B cell (primary cell): Measurements from ENCODE around the gene L3MBTL3. TPM values are rescaled to one million over a fixed set of nuclear protein-coding genes. Genes with fewer than 3 reads are reported as not detected.

Source experiments
- ATAC-seq: fragments of 200-7000 bp; cut with Tn5 transposase; one replicate; pipeline ENCODE4 v1.10.0; 2021; ENCODE audit warnings: low read depth, mild to moderate bottlenecking, moderate number of reproducible peaks, moderate library complexity
- CTCF ChIA-PET: fragments of 350-600 bp; sonication (Branson Sonifier 250); formaldehyde crosslinking; loops from one replicate; lab custom pipeline; 2021; ENCODE audit warnings: antibody characterized with exemption, inconsistent platforms; lab: Charles Lee
- POLR2A ChIA-PET: fragments of 350-600 bp; sonication (Branson Sonifier 250); formaldehyde crosslinking; loops from one replicate; lab custom pipeline; 2021; ENCODE audit warnings: antibody characterized with exemption; lab: Charles Lee
- DNase-seq: peaks from one replicate; pipeline ENCODE4 v3.0.0; 2013
- H2AFZ ChIP-seq: 2 replicates; pipeline ENCODE4 v1.6.1; 2012; ENCODE audit warnings: mild to moderate bottlenecking, low read depth, low read length; ENCODE audit not compliant: insufficient read depth, poor library complexity, severe bottlenecking
- H3K27ac ChIP-seq, 2 donors: 1 replicate in 1 of 2; 2 replicates in 1 of 2; pipeline ENCODE4 v1.5.1; 2012 to 2013; ENCODE audit warnings: low read length in 2 of 2, mild to moderate bottlenecking in 2 of 2, moderate library complexity in 1 of 2
- H3K27me3 ChIP-seq, 4 experiments: fragments of 200-600 bp in 1 of 4; sonication (generic) in 1 of 4; replicated peaks in 1 of 4; 1 replicate in 2 of 4; 2 replicates in 2 of 4; pipeline versions ENCODE4 v1.6.1 to v1.7.0; 2013 to 2016; ENCODE audit warnings: low read length in 3 of 4, mild to moderate bottlenecking in 2 of 4, mixed read lengths in 1 of 4, moderate library complexity in 1 of 4; ENCODE audit not compliant: insufficient read depth in 4 of 4, control insufficient read depth in 3 of 4; ENCODE audit errors: control extremely low read depth in 1 of 4
- H3K36me3 ChIP-seq, 2 experiments: replicated peaks in 1 of 2; 1 replicate in 1 of 2; 2 replicates in 1 of 2; pipeline versions ENCODE4 v1.6.1 to v1.7.1; 2013; ENCODE audit warnings: low read length in 1 of 2; ENCODE audit not compliant: insufficient read depth in 2 of 2, control insufficient read depth in 1 of 2; ENCODE audit errors: control extremely low read depth in 1 of 2, extremely low read depth in 1 of 2
- H3K4me1 ChIP-seq, 2 donors: fragments of 200-600 bp in 1 of 2; sonication (generic) in 1 of 2; 1 replicate in 1 of 2; 2 replicates in 1 of 2; pipeline versions ENCODE4 v1.5.1 to v1.6.1; 2013 to 2017; ENCODE audit warnings: low read length in 2 of 2; ENCODE audit not compliant: control insufficient read depth in 2 of 2, insufficient read depth in 2 of 2
- H3K4me2 ChIP-seq: replicated peaks from 2 replicates; pipeline ENCODE3; 2012; ENCODE audit warnings: mild to moderate bottlenecking, low read depth, low read length; ENCODE audit not compliant: poor library complexity, severe bottlenecking
- H3K4me3 ChIP-seq, 5 experiments: fragments of 200-600 bp in 1 of 5; sonication (generic) in 1 of 5; 1 replicate in 3 of 5; 2 replicates in 2 of 5; pipeline versions ENCODE4 v1.5.1 to v1.7.0; 2011 to 2016; ENCODE audit warnings: low read length in 4 of 5, mild to moderate bottlenecking in 4 of 5, low read depth in 2 of 5, control low read depth in 1 of 5, moderate library complexity in 1 of 5; ENCODE audit not compliant: insufficient read depth in 1 of 5; ENCODE audit errors: control extremely low read depth in 1 of 5, extremely low read depth in 1 of 5
- H3K79me2 ChIP-seq: fragments of 200-600 bp; sonication (generic); one replicate; pipeline ENCODE4 v1.6.0; 2016; ENCODE audit warnings: low read length; ENCODE audit not compliant: control insufficient read depth, insufficient read depth
- H3K9ac ChIP-seq: fragments of 200-600 bp; sonication (generic); 2 replicates; pipeline ENCODE4 v1.6.1; 2017; ENCODE audit warnings: mild to moderate bottlenecking, low read length, moderate library complexity
- H3K9me3 ChIP-seq, 3 donors: one replicate each; pipeline versions ENCODE4 v1.6.1 to v1.7.1; 2013; ENCODE audit warnings: low read length in 2 of 3; ENCODE audit not compliant: control insufficient read depth in 2 of 3, insufficient read depth in 1 of 3; ENCODE audit errors: control extremely low read depth in 1 of 3
- H4K20me1 ChIP-seq: 2 replicates; pipeline ENCODE4 v1.6.0; 2012; ENCODE audit warnings: mild to moderate bottlenecking, low read length; ENCODE audit not compliant: insufficient read depth, control insufficient read depth, poor library complexity, severe bottlenecking
- H3K27ac Mint-ChIP-seq: one replicate; pipeline ENCODE4 v1.8.0; 2021; ENCODE audit warnings: mixed read lengths
- H3K27me3 Mint-ChIP-seq: one replicate; pipeline ENCODE4 v1.8.0; 2021; ENCODE audit warnings: mixed read lengths
- H3K4me1 Mint-ChIP-seq: one replicate; pipeline ENCODE4 v1.8.0; 2021; ENCODE audit warnings: mixed read lengths
- H3K4me3 Mint-ChIP-seq: one replicate; pipeline ENCODE4 v1.8.0; 2021; ENCODE audit warnings: mixed read lengths
- H3K9me3 Mint-ChIP-seq: one replicate; pipeline ENCODE4 v1.8.0; 2022; ENCODE audit warnings: mixed read lengths; ENCODE audit not compliant: insufficient read depth
- CTCF ChIP-seq: fragments of 200-600 bp; IDR thresholded peaks from one replicate; pipeline ENCODE4 v1.8.0; 2022; ENCODE audit warnings: antibody characterized with exemption, mild to moderate bottlenecking
- EZH2 ChIP-seq: IDR thresholded peaks from 2 replicates; pipeline ENCODE4 v1.6.1; 2012; ENCODE audit warnings: borderline replicate concordance, low read depth, mild to moderate bottlenecking, moderate library complexity, low read length; ENCODE audit not compliant: insufficient read depth, poor library complexity, severe bottlenecking
- WGBS: methylation state at CpG from one replicate; pipeline ENCODE4 v1.1.5; 2013; ENCODE audit warnings: missing lambda C conversion rate; ENCODE audit not compliant: insufficient coverage; 5-methylcytosine and 5-hydroxymethylcytosine counted together
- intact Hi-C: fragments of 100-400 bp; cut with micrococcal nuclease; formaldehyde crosslinking; loops from one replicate; pipeline ENCODE4 v1.10.0; 2022
- polyA plus RNA-seq: library from polyadenylated mRNA; depleted of rRNA; stranded (reverse); fragments of >200 nt; gene quantifications from 2 replicates; pipeline ENCODE4 v1.2.3, GENCODE V29; 2012
- total RNA-seq, 2 donors: library from RNA; stranded (reverse); fragments of 120-200 nt in 1 of 2; gene quantifications; 1 replicate in 1 of 2; 2 replicates in 1 of 2; pipeline versions ENCODE4 v1.2.3 to v1.2.4, GENCODE V29; 2013 to 2022

Gene L3MBTL3
- total and polyA plus RNA-seq, 2 donors (not counting 1 experiment from before 2014, with no cell fraction given): 28.0 to 46.4 TPM

GRCh38 chr6:130107710-130108109, 89.3 kb downstream of the L3MBTL3 start:
- Histone ChIP-seq H3K9me3 (no peaks in the 10 kb centered on the region), H3K4me1 (peaks cover 26 to 29% of the 10 kb centered on the region in 2 donors), H4K20me1 (no peaks in the 10 kb centered on the region), H3K36me3 (peaks cover 2 to 22% of the 10 kb centered on the region in 2 experiments), H3K27me3 (no peaks in the 10 kb centered on the region), H3K4me3 (no peak overlapping the region), H3K9ac (no peak overlapping the region), H3K79me2 (peaks cover 5% of the 10 kb centered on the region), H3K4me2 (peak overlapping the region; percentile 53), H2AFZ (no peak overlapping the region), H3K27ac (peak overlapping the region; percentile 8 to 67)
- intact Hi-C loops: loop anchor here (1.0 kb wide), 1 partner anchor 9 kb away; no protein-coding TSS in a partner anchor
- TF ChIP-seq EZH2: no peak
- TF ChIP-seq CTCF: no peak
- peaks cover 7% of the 10 kb centered on the region for H3K9me3 Mint-ChIP-seq
- peak overlapping the region; percentile 3 for H3K4me3 Mint-ChIP-seq
- peak overlapping the region; percentile 82 for H3K27ac Mint-ChIP-seq
- ATAC-seq: peak; percentile 14
- H3K4me1 Mint-ChIP-seq: peaks cover 54% of the 10 kb centered on the region
- ChIA-PET POLR2A (interaction anchor here (0.7 kb wide), 1 partner anchor 22 kb away, joined by 4 read pairs; no protein-coding TSS in a partner anchor), CTCF (interaction anchor here (0.6 to 1.2 kb wide), 2 partner anchors 31 to 175 kb away, joined by 3 read pairs; no protein-coding TSS in a partner anchor)
- no CpG with 5 or more reads among the region's 1 CpG for WGBS
- H3K27me3 Mint-ChIP-seq: no peaks in the 10 kb centered on the region
- no peak for DNase-seq

- no peaks in the 10 kb centered on the region for H3K27me3 ChIP-seq
- no CpG with 5 or more reads among the region's 1 CpG for WGBS
- H3K9ac ChIP-seq: no peak overlapping the region
- ChIA-PET CTCF (interaction anchor here (0.6 kb wide), 1 partner anchor 861 kb away, joined by 5 read pairs; no protein-coding TSS in a partner anchor), POLR2A (no interaction called here)
- H3K27ac ChIP-seq: no peak overlapping the region
- H3K9me3 ChIP-seq: no peaks in the 10 kb centered on the region
- H3K4me3 ChIP-seq: no peak overlapping the region
- intact Hi-C loops: no loop called here
- no peaks in the 10 kb centered on the region for H4K20me1 ChIP-seq
- no peak overlapping the region for H3K4me2 ChIP-seq
- H3K4me1 ChIP-seq: peaks cover 49 to 53% of the 10 kb centered on the region in 2 donors
- H3K79me2 ChIP-seq: peaks cover 5% of the 10 kb centered on the region
- Mint-ChIP-seq H3K4me1 (peaks cover 86% of the 10 kb centered on the region), H3K27me3 (no peaks in the 10 kb centered on the region), H3K27ac (no peak overlapping the region), H3K4me3 (no peak overlapping the region), H3K9me3 (peaks cover 7% of the 10 kb centered on the region)
- DNase-seq (no peak), ATAC-seq (no peak)
- H3K36me3 ChIP-seq: peaks cover 2 to 12% of the 10 kb centered on the region in 2 experiments
- TF ChIP-seq EZH2 (no peak), CTCF (no peak)
- H2AFZ ChIP-seq: no peak overlapping the region
Observed at GRCh38 chr6:130111031-130111430, 92.7 kb downstream of the L3MBTL3 start.
